ENCODE results near the gene FAM83F.

Gene FAM83F

DNA sequence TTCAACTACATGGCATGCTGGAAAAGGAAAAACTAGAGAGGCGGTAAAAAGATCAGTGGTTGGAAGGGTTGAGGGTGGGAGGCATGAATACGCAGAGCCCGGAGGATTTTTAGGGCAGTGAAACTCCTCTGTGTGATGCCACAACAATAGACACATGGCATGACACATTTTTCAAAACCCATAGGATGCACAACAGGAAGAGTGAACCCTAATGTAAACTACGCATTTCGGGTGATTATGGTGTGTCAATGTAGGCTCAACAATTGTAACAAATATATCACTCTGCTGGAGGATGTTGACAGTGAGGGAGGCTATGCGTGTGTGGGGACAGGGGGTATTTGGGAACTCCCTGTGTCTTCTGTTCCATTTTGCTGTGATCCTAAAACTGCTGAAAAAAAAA lies 15.7 kb upstream of the FAM83F start:
- CTCF ChIA-PET: interaction anchor here (1.1 kb wide), 1 partner anchor 15 kb away, joined by 5 read pairs; no protein-coding TSS in a partner anchor
- POLR2A ChIA-PET: no interaction called here
- TF ChIP-seq FOXK2 (IDR thresholded peaks at IDR 0.05) (no peak), BHLHE40 (IDR thresholded peaks at IDR 0.05; ENCODE audit: borderline replicate concordance) (no peak), FOXA1 (IDR thresholded peaks at IDR 0.05) (no peak), HDGF (IDR thresholded peaks at IDR 0.05; ENCODE audit: borderline replicate concordance) (no peak)
- no peak for DNase-seq (ENCODE audit: extremely low spot score)

DNA sequence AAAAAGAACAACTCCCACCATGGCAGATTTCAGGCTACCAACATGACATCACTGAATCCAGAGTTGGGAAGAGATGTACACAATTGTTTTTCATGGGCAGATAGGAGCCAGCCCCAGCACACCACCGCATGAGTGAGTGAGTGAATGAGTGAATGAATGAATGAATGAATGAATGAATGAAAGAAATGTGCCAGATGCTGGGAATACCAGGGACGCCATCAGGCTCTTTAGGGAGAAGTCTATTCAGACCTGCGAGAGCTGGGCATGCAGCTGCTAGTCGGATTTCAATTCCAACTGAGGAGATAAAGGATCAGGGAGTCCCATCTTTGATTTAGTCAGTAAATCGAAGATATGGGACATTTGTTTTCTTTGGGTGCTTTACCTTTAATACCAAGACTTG lies 15.3 kb upstream of the FAM83F start:
- DNase-seq (ENCODE audit: extremely low spot score): no peak
- ChIA-PET POLR2A (no interaction called here), CTCF (no interaction called here)
- no peak for TF ChIP-seq FOXK2 (IDR thresholded peaks at IDR 0.05)
- no peak for TF ChIP-seq FOXA1 (IDR thresholded peaks at IDR 0.05)
- no peak for TF ChIP-seq HDGF (IDR thresholded peaks at IDR 0.05; ENCODE audit: borderline replicate concordance)
- TF ChIP-seq ARNT (IDR thresholded peaks at IDR 0.05): no peak
- TF ChIP-seq ZNF384 (IDR thresholded peaks at IDR 0.05): no peak
- TF ChIP-seq BHLHE40 (IDR thresholded peaks at IDR 0.05; ENCODE audit: borderline replicate concordance): no peak
- TF ChIP-seq SUZ12 (IDR thresholded peaks at IDR 0.05): no peak
- no peak for TF ChIP-seq ELF4 (IDR thresholded peaks at IDR 0.05)
- no peak for TF ChIP-seq CTBP1 (IDR thresholded peaks at IDR 0.05; ENCODE audit: borderline replicate concordance)
- no peak for TF ChIP-seq TARDBP (IDR thresholded peaks at IDR 0.05)
- no peak for TF ChIP-seq SP1 (IDR thresholded peaks at IDR 0.05)
- TF ChIP-seq L3MBTL2 (conservative IDR thresholded peaks at IDR 0.05): no peak
- no peak for TF ChIP-seq NFRKB (IDR thresholded peaks at IDR 0.05)
- no peak for TF ChIP-seq LEF1 (IDR thresholded peaks at IDR 0.05; ENCODE audit: borderline replicate concordance)

DNA sequence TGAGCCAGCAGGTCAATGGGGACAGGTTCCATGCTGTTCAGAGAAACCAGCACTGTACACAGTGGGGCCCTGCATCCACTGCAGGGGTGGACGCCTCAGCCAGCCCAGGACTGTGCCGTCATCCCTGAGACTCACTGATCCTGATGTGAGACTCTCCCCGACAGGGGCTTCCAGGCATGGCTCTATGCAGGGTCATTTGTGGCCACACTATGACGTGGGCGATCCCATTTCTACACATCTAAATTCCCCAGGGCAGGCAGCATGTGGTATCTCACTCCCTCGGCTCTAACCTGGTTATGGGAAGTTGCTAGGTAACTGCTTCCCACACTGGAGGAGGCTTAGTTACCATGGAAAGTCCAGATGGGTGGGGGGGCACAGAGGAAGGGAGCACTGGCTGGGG lies 14.2 kb upstream of the FAM83F start:
- TF ChIP-seq PKNOX1 (IDR thresholded peaks at IDR 0.05) (no peak), ARNT (IDR thresholded peaks at IDR 0.05) (no peak), FOXK2 (IDR thresholded peaks at IDR 0.05) (no peak), LEF1 (IDR thresholded peaks at IDR 0.05; ENCODE audit: borderline replicate concordance) (no peak), FOXA1 (IDR thresholded peaks at IDR 0.05) (no peak), CTBP1 (IDR thresholded peaks at IDR 0.05; ENCODE audit: borderline replicate concordance) (no peak), ELF4 (IDR thresholded peaks at IDR 0.05) (no peak), FOXM1 (IDR thresholded peaks at IDR 0.05; ENCODE audit: borderline replicate concordance) (no peak), SP1 (IDR thresholded peaks at IDR 0.05) (no peak), TARDBP (IDR thresholded peaks at IDR 0.05) (no peak), L3MBTL2 (conservative IDR thresholded peaks at IDR 0.05) (no peak), HDGF (IDR thresholded peaks at IDR 0.05; ENCODE audit: borderline replicate concordance) (no peak), ZNF384 (IDR thresholded peaks at IDR 0.05) (no peak), BHLHE40 (IDR thresholded peaks at IDR 0.05; ENCODE audit: borderline replicate concordance) (no peak), SUZ12 (IDR thresholded peaks at IDR 0.05) (no peak), NFRKB (IDR thresholded peaks at IDR 0.05) (no peak)
- POLR2A ChIA-PET: no interaction called here
- CTCF ChIA-PET: no interaction called here
- DNase-seq (ENCODE audit: extremely low spot score): no peak

- no peak for DNase-seq (ENCODE audit: extremely low spot score)
- CTCF ChIA-PET: no interaction called here
- TF ChIP-seq ARNT (IDR thresholded peaks at IDR 0.05) (no peak), L3MBTL2 (conservative IDR thresholded peaks at IDR 0.05) (no peak), LEF1 (IDR thresholded peaks at IDR 0.05; ENCODE audit: borderline replicate concordance) (no peak), SP1 (IDR thresholded peaks at IDR 0.05) (no peak), FOXM1 (IDR thresholded peaks at IDR 0.05; ENCODE audit: borderline replicate concordance) (no peak), HDGF (IDR thresholded peaks at IDR 0.05; ENCODE audit: borderline replicate concordance) (no peak), TARDBP (IDR thresholded peaks at IDR 0.05) (no peak)
- POLR2A ChIA-PET: interaction anchor here (0.6 kb wide), 1 partner anchor 470 kb away, joined by 3 read pairs; no protein-coding TSS in a partner anchor
These were observed 11.4 kb upstream of the FAM83F start for GRCh38 chr22:39983346-39983745.

- TF ChIP-seq FOXA1 (IDR thresholded peaks at IDR 0.05) (no peak), PKNOX1 (IDR thresholded peaks at IDR 0.05) (no peak), SUZ12 (IDR thresholded peaks at IDR 0.05) (no peak), LEF1 (IDR thresholded peaks at IDR 0.05; ENCODE audit: borderline replicate concordance) (no peak), NFRKB (IDR thresholded peaks at IDR 0.05) (no peak), TARDBP (IDR thresholded peaks at IDR 0.05) (no peak), HDGF (IDR thresholded peaks at IDR 0.05; ENCODE audit: borderline replicate concordance) (no peak), ARNT (IDR thresholded peaks at IDR 0.05) (no peak), BHLHE40 (IDR thresholded peaks at IDR 0.05; ENCODE audit: borderline replicate concordance) (no peak), SP1 (IDR thresholded peaks at IDR 0.05) (no peak)
- no peak for DNase-seq (ENCODE audit: extremely low spot score)
- CTCF ChIA-PET: no interaction called here
- POLR2A ChIA-PET: no interaction called here
These were observed 10.7 kb upstream of the FAM83F start for GRCh38 chr22:39984006-39984405.

DNA sequence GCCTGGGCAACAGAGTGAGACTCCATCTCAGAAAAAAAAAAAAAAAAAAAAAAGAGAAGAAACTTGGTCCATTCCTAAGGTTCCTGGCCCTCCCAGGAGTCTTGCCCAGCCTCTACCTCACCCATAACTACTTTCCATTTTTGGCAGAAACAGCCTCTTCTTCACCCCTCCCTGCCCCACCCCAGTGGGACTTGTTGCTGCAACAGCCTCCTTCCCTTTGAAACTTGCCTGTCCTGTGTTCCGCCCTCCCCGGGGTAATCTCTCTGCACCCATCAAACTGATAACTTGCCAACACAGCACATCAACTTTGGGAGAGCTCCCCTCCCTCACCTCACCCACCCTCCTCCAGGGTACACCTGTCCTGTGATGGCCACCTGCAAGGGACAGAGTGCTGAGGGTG lies 10.0 kb upstream of the FAM83F start:
- POLR2A ChIA-PET: no interaction called here
- CTCF ChIA-PET: no interaction called here
- DNase-seq (ENCODE audit: extremely low spot score): no peak

GRCh38 chr22:39985383-39986035 lies 9.2 kb upstream of the FAM83F start:
- no peak for DNase-seq (ENCODE audit: extremely low spot score)
- ChIA-PET CTCF (no interaction called here), POLR2A (no interaction called here)
- TF ChIP-seq BHLHE40 (IDR thresholded peaks at IDR 0.05; ENCODE audit: borderline replicate concordance) (no peak), ELF4 (IDR thresholded peaks at IDR 0.05) (no peak), LEF1 (IDR thresholded peaks at IDR 0.05; ENCODE audit: borderline replicate concordance) (no peak), ZNF384 (IDR thresholded peaks at IDR 0.05) (no peak), HDGF (IDR thresholded peaks at IDR 0.05; ENCODE audit: borderline replicate concordance) (no peak), TARDBP (IDR thresholded peaks at IDR 0.05) (no peak), SUZ12 (IDR thresholded peaks at IDR 0.05) (no peak), FOXM1 (IDR thresholded peaks at IDR 0.05; ENCODE audit: borderline replicate concordance) (no peak), PKNOX1 (IDR thresholded peaks at IDR 0.05) (no peak), CTBP1 (IDR thresholded peaks at IDR 0.05; ENCODE audit: borderline replicate concordance) (no peak), ARNT (IDR thresholded peaks at IDR 0.05) (no peak), FOXK2 (IDR thresholded peaks at IDR 0.05) (no peak), SP1 (IDR thresholded peaks at IDR 0.05) (no peak)

More for the DNA sequence above, 10.0 kb upstream of the FAM83F start:
- no peak for TF ChIP-seq BHLHE40 (IDR thresholded peaks at IDR 0.05; ENCODE audit: borderline replicate concordance)
- no peak for TF ChIP-seq CTBP1 (IDR thresholded peaks at IDR 0.05; ENCODE audit: borderline replicate concordance)
- no peak for TF ChIP-seq ELF4 (IDR thresholded peaks at IDR 0.05)
